NB4 (cell line): ENCODE data around the gene RAMP3.

Experiments used
- DNase-seq: peaks from one replicate; pipeline ENCODE4 v3.0.0; 2010; ENCODE audit warnings: low read depth
- H3K4me3 ChIP-seq: one replicate; pipeline ENCODE4 v1.5.1; 2011; ENCODE audit warnings: mild to moderate bottlenecking, low read depth, low read length, moderate library complexity
- MYC ChIP-seq: IDR thresholded peaks from 2 replicates; pipeline ENCODE4 v1.6.1; 2011; ENCODE audit warnings: low read depth, low read length
- POLR2A ChIP-seq: IDR thresholded peaks from 2 replicates; pipeline ENCODE4 v1.6.1; 2011; ENCODE audit warnings: mild to moderate bottlenecking; ENCODE audit not compliant: insufficient read length; ENCODE audit errors: extremely low read depth
- TF ChIP-seq, protein P1 (sequence below): IDR thresholded peaks from one replicate; pipeline ENCODE4 v1.5.1; 2012; ENCODE audit warnings: low read depth, low read length
- TF ChIP-seq, protein P2 (sequence below): IDR thresholded peaks from 2 replicates; pipeline ENCODE4 v1.6.1; 2011; ENCODE audit warnings: low read depth, low read length

Gene RAMP3

DNA sequence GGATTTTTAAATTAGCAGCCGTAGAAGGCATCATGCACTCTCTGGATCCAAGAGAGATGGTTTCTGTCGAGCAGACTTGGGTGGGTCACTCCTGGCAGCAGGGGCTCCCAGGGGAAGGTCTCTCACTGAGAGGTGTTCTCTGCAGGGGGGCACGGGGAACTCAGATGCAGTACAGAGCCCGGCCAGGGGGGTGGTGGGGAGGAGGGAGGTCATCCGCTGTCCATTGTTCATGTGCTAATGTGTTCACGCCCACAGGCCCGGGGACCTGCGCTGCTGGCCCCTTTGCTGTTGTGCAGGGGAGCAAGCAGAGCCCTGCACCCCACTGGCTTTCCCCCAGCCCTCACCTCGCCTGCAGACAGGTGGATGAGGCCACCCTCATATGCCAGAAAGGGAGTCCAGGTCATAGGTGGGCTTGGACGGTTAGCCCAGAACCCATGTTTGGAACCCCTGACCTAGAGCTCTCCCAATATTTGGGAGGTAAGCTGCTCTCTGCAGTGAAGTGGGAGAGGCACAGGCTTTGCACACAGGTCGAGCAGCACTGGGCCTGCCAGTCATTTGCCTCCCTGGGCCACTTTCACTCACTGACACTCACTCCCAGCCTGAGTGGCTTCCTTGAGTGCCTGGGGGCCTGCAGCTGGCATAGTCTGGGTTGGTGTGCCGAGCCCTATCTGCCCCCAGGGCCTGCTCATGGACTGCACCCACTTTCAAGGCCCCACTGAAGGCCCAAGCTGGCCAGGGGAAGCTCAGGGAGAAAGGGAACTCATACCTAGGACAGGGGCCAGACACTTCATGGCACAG, 33.5 kb upstream of the RAMP3 start:
- H3K4me3 ChIP-seq: no peak overlapping the region
- DNase-seq: no peak
- TF ChIP-seq POLR2A (no peak), MYC (no peak)
- TF ChIP-seq, protein P1, sequence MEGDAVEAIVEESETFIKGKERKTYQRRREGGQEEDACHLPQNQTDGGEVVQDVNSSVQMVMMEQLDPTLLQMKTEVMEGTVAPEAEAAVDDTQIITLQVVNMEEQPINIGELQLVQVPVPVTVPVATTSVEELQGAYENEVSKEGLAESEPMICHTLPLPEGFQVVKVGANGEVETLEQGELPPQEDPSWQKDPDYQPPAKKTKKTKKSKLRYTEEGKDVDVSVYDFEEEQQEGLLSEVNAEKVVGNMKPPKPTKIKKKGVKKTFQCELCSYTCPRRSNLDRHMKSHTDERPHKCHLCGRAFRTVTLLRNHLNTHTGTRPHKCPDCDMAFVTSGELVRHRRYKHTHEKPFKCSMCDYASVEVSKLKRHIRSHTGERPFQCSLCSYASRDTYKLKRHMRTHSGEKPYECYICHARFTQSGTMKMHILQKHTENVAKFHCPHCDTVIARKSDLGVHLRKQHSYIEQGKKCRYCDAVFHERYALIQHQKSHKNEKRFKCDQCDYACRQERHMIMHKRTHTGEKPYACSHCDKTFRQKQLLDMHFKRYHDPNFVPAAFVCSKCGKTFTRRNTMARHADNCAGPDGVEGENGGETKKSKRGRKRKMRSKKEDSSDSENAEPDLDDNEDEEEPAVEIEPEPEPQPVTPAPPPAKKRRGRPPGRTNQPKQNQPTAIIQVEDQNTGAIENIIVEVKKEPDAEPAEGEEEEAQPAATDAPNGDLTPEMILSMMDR: no peak
- TF ChIP-seq, protein P2, sequence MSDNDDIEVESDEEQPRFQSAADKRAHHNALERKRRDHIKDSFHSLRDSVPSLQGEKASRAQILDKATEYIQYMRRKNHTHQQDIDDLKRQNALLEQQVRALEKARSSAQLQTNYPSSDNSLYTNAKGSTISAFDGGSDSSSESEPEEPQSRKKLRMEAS: no peak

DNA sequence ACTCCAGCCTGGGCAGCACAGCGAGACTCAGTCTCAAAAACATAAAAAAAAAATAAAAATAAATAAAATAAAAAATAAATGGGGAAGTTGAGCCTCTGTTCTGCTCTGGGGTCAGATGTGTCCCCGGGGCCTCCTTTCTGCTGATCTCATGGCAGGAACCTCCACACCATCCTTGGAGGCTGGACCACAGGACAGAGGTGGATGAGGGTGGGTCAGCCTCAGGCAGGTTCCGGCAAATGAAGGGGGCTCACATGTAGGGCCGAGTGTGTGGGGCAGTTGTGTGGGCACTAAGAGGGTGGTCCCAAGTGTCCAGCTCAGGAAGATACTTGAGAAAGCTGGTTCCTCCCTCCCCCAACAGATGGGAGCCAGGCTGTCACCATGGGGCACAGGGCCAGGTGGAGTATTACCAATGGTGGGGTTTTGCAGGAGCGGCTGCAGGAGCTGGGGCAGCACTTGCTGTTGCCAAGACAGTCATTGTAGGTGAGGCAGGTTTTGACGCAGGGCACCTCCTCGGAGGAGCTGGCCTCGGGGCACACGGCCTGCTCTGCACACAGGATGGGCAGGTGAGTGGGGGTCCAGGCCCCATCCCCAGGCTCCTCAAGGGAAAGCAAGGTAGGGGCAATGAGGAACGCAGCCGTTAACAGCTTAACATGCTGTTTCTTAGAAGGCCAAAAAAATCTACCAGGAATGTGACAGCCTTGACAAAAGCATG, 32.2 kb upstream of the RAMP3 start:
- H3K4me3 ChIP-seq: no peak overlapping the region
- no peak for TF ChIP-seq POLR2A
- TF ChIP-seq, protein P1: no peak
- TF ChIP-seq, protein P2: no peak
- no peak for TF ChIP-seq MYC
- DNase-seq: no peak

DNA sequence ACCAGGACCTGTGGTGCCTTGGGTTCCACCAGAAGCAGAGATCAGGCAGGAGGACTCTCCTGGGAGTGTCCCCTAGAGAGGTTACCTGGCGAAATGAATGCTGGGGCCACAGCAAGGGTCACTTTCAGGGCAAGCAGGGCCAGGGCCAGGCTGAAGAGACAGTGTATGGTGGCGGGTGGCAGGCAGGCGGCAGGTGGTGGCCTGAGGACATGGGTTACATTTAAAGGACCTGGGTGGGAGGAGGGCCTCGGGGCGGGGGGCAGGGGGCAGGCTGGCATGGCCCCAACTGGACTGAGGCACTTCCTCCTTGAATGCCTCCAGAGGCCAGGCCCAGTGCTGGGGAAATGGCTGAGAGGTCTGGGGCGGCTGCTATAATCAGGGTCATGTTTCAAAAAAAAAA, 31.4 kb upstream of the RAMP3 start:
- DNase-seq: no peak
- TF ChIP-seq POLR2A (no peak), MYC (no peak)
- TF ChIP-seq, protein P1: no peak
- TF ChIP-seq, protein P2: no peak
- H3K4me3 ChIP-seq: no peak overlapping the region

DNA sequence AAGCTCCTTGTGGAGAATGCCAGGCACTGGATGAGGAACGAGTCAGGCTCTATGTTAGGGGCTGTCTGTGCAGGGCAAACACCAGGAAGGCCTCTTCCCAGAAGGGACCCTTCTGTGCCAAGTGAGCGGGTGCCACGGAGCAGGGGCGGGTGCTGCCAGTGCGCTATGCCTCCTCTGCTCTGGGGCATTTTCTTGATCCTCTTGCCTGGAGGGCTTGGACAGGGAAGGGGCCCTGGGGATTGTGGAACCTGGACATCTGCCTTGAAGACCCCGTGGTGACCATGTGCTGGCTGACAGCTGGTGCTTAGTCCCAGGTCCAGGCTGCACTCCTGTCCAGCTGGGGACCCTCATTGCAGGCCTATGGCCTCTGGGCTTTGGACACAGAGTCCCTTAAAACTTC, 30.7 kb upstream of the RAMP3 start:
- no peak overlapping the region for H3K4me3 ChIP-seq
- TF ChIP-seq POLR2A (no peak), MYC (no peak)
- TF ChIP-seq, protein P1: no peak
- TF ChIP-seq, protein P2: no peak
- no peak for DNase-seq

DNA sequence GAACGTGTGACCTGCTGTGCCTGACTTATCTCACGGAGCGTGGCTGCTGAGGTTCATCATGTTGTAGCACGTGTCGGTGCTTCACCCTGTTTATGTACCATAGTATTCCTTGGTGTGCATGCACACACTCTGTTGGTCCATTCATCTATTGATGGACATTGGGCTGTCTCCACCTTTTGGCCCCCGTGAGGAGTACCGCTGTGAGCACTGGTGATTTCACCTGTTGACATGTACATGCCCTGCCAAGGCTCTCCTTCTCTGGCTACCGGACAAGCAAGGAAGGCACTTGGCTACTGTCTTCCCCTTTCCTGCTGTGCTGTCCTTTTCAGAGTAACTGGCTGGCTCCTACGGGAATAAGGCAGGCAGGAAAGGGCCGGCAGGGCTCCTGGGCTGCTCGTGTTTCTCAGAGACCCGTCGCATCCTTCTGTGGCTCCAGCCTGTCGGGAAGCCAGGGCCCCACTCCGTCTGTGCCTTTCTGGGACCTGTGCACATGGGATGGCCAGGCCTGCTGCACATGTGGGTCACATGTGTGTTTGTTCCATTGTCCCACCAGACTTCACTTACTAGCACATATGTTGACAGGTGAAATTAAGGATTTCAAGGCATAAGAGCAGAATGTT, 28.3 kb upstream of the RAMP3 start:
- DNase-seq: no peak
- TF ChIP-seq MYC: no peak
- TF ChIP-seq, protein P1: no peak
- TF ChIP-seq POLR2A: no peak
- TF ChIP-seq, protein P2: no peak
- no peak overlapping the region for H3K4me3 ChIP-seq
